ENCODE data around the gene ZCCHC2.

DNA sequence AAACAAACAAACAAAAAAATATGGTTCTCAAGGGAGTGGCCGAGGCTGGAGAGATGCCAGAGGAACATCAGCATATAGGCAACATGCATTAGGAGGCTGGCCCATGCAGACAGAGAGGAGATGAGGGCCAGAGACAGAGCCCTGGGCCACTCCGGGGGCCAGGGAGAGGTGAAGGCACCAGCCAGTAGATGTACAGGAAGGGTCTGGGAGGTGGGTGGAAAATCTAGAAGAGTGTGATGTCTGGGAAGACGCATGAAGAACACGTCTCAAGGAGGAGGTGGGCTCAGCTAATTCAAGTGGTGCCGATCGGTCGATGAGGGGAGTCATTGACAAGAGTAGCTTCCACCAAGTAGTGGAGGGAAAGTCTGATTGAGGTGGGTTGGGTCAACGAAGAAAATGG, 79.9 kb downstream of the ZCCHC2 start:
- TF ChIP-seq, protein P1, sequence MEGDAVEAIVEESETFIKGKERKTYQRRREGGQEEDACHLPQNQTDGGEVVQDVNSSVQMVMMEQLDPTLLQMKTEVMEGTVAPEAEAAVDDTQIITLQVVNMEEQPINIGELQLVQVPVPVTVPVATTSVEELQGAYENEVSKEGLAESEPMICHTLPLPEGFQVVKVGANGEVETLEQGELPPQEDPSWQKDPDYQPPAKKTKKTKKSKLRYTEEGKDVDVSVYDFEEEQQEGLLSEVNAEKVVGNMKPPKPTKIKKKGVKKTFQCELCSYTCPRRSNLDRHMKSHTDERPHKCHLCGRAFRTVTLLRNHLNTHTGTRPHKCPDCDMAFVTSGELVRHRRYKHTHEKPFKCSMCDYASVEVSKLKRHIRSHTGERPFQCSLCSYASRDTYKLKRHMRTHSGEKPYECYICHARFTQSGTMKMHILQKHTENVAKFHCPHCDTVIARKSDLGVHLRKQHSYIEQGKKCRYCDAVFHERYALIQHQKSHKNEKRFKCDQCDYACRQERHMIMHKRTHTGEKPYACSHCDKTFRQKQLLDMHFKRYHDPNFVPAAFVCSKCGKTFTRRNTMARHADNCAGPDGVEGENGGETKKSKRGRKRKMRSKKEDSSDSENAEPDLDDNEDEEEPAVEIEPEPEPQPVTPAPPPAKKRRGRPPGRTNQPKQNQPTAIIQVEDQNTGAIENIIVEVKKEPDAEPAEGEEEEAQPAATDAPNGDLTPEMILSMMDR (IDR thresholded peaks at IDR 0.05): no peak
- no peak for TF ChIP-seq EP300 (IDR thresholded peaks at IDR 0.05)
- no peak for TF ChIP-seq POLR2A (IDR thresholded peaks at IDR 0.05)
- no peak for TF ChIP-seq POLR2AphosphoS5 (IDR thresholded peaks at IDR 0.05)
